Liver (tissue), 9 donors: ENCODE data around the gene GAS7. TPM values are rescaled to one million over a fixed set of nuclear protein-coding genes. Genes with fewer than 3 reads are reported as not detected.

ENCODE experiments used
- DNase-seq: peaks from one replicate; pipeline ENCODE4 v3.0.0-alpha.2; 2017; ENCODE audit warnings: low spot score
- H3K27ac ChIP-seq, 2 donors: one replicate each; pipeline ENCODE4 v1.7.0; 2013; ENCODE audit warnings: inconsistent platforms in 2 of 2, low read length in 2 of 2, control low read depth in 1 of 2, low read depth in 1 of 2, mild to moderate bottlenecking in 1 of 2
- H3K27me3 ChIP-seq, 4 donors: one replicate each; pipeline versions ENCODE4 v1.6.1 to v1.7.0; 2013; ENCODE audit warnings: low read length in 3 of 4, inconsistent platforms in 1 of 4, mild to moderate bottlenecking in 1 of 4, moderate library complexity in 1 of 4; ENCODE audit not compliant: control insufficient read depth in 4 of 4, insufficient read depth in 4 of 4
- H3K36me3 ChIP-seq, 4 donors: one replicate each; pipeline versions ENCODE4 v1.6.1 to v1.7.0; 2013; ENCODE audit warnings: low read length in 3 of 4, mild to moderate bottlenecking in 3 of 4, low read depth in 1 of 4, moderate library complexity in 1 of 4; ENCODE audit not compliant: control insufficient read depth in 4 of 4, insufficient read depth in 3 of 4
- H3K4me1 ChIP-seq, 4 donors: one replicate each; pipeline versions ENCODE4 v1.6.1 to v1.7.0; 2013; ENCODE audit warnings: low read length in 3 of 4, mild to moderate bottlenecking in 3 of 4, moderate library complexity in 1 of 4; ENCODE audit not compliant: control insufficient read depth in 4 of 4, insufficient read depth in 4 of 4
- H3K4me3 ChIP-seq, 3 donors: one replicate each; pipeline versions ENCODE4 v1.6.1 to v1.7.0; 2013; ENCODE audit warnings: low read length in 3 of 3, control low read depth in 1 of 3, low read depth in 1 of 3, mild to moderate bottlenecking in 1 of 3
- H3K9ac ChIP-seq, 2 donors: one replicate each; pipeline ENCODE4 v1.7.0; 2013; ENCODE audit warnings: low read length in 2 of 2, mild to moderate bottlenecking in 2 of 2, moderate library complexity in 2 of 2, control low read depth in 1 of 2, low read depth in 1 of 2
- H3K9me3 ChIP-seq, 4 donors: one replicate each; pipeline versions ENCODE4 v1.6.1 to v1.7.0; 2013; ENCODE audit warnings: low read length in 3 of 4; ENCODE audit not compliant: control insufficient read depth in 4 of 4
- CTCF ChIP-seq: fragments of 150-350 bp; IDR thresholded peaks from 2 replicates; pipeline ENCODE4 v1.5.1; 2017; ENCODE audit warnings: improper control_type of control experiment, low read depth, low read length; ENCODE audit not compliant: missing input control
- EGR1 ChIP-seq, 2 donors: IDR thresholded peaks; 2 replicates each; pipeline ENCODE4 v1.6.1; 2016 to 2018; ENCODE audit warnings: antibody characterized with exemption in 2 of 2, low read depth in 2 of 2
- FOXA1 ChIP-seq: IDR thresholded peaks from 2 replicates; pipeline ENCODE4 v1.6.1; 2016; ENCODE audit warnings: antibody characterized with exemption
- FOXA2 ChIP-seq: IDR thresholded peaks from 2 replicates; pipeline ENCODE4 v1.6.1; 2016; ENCODE audit warnings: antibody characterized with exemption
- GABPA ChIP-seq, 2 donors: IDR thresholded peaks in 1 of 2; conservative IDR thresholded peaks in 1 of 2; 2 replicates each; pipeline ENCODE4 v1.6.1; 2016; ENCODE audit warnings: antibody characterized with exemption in 2 of 2, mild to moderate bottlenecking in 1 of 2, moderate library complexity in 1 of 2
- HNF4A ChIP-seq, 2 donors: conservative IDR thresholded peaks; 2 replicates each; pipeline ENCODE4 v1.6.1; 2016; ENCODE audit warnings: antibody characterized with exemption in 2 of 2, mild to moderate bottlenecking in 2 of 2
- HNF4G ChIP-seq: IDR thresholded peaks from 2 replicates; pipeline ENCODE4 v1.6.1; 2016; ENCODE audit warnings: antibody characterized with exemption
- JUND ChIP-seq, 2 donors: IDR thresholded peaks; 2 replicates each; pipeline ENCODE4 v1.6.1; 2016; ENCODE audit warnings: antibody characterized with exemption in 2 of 2
- MAX ChIP-seq: IDR thresholded peaks from 2 replicates; pipeline ENCODE4 v1.6.1; 2016; ENCODE audit warnings: antibody characterized with exemption
- RAD21 ChIP-seq, 2 donors: IDR thresholded peaks; 2 replicates each; pipeline ENCODE4 v1.6.1; 2016; ENCODE audit warnings: antibody characterized with exemption in 2 of 2, mild to moderate bottlenecking in 2 of 2
- RXRA ChIP-seq, 2 donors: IDR thresholded peaks; 2 replicates each; pipeline ENCODE4 v1.6.1; 2017 to 2018; ENCODE audit warnings: antibody characterized with exemption in 2 of 2, mild to moderate bottlenecking in 1 of 2
- SP1 ChIP-seq: IDR thresholded peaks from 2 replicates; pipeline ENCODE4 v1.6.1; 2018; ENCODE audit warnings: antibody characterized with exemption, mild to moderate bottlenecking
- TAF1 ChIP-seq: conservative IDR thresholded peaks from 2 replicates; pipeline ENCODE4 v1.6.1; 2016; ENCODE audit warnings: antibody characterized with exemption, mild to moderate bottlenecking
- YY1 ChIP-seq: IDR thresholded peaks from 2 replicates; pipeline ENCODE4 v1.6.1; 2016; ENCODE audit warnings: antibody characterized with exemption, mild to moderate bottlenecking
- ZBTB33 ChIP-seq: IDR thresholded peaks from 2 replicates; pipeline ENCODE4 v1.6.1; 2016; ENCODE audit warnings: antibody characterized with exemption
- WGBS: extraction: QIAGEN DNeasy Blood & Tissue Kit; methylation state at CpG from one replicate; pipeline ENCODE4 v1.1.7; 2013; 5-methylcytosine and 5-hydroxymethylcytosine counted together
- polyA plus RNA-seq, 2 donors: library from polyadenylated mRNA; stranded (reverse) in 1 of 2; unstranded in 1 of 2; fragments of 200-250 nt in 1 of 2; fragments of >200 nt in 1 of 2; fragmentation: Nextera tagmentation in 1 of 2; extraction: Ambion mirVana in 1 of 2; gene quantifications; one replicate each; pipeline versions ENCODE4 v1.2.1 to v1.2.3, GENCODE V29; 2013 to 2015
- total RNA-seq, 2 donors: library from RNA; depleted of rRNA; stranded (reverse); fragments of >200 nt; gene quantifications; one replicate each; pipeline ENCODE4 v1.2.3, GENCODE V29; 2014
- donor health status: healthy.
- donor health status: healthy.
- donor health status: healthy.
- donor health status: healthy.
- donor health status: healthy.

GAS7 gene
- total and polyA plus RNA-seq, 4 donors, result 0.79 to 6.1 (median 2.5) TPM

GRCh38 chr17:9987779-9988585 lies 210.4 kb downstream of the GAS7 start:
- Histone ChIP-seq H3K4me1 (no peaks in the 10 kb centered on the region), H3K4me3 (no peak overlapping the region), H3K9me3 (no peaks in the 10 kb centered on the region), H3K36me3 (no peaks in the 10 kb centered on the region), H3K9ac (no peak overlapping the region), H3K27ac (no peak overlapping the region), H3K27me3 (no peaks in the 10 kb centered on the region)
- WGBS, result 52% methylated on average over 7 of the region's 7 CpGs
- no peak for DNase-seq
- TF ChIP-seq MAX (no peak), RAD21 (IDR thresholded peaks at IDR 0.05) (peak; percentile 18 to 38), TAF1 (no peak), JUND (IDR thresholded peaks at IDR 0.05) (no peak), GABPA (IDR thresholded peaks at IDR 0.05 in 1 of 2, conservative IDR thresholded peaks at IDR 0.05 in 1 of 2) (no peak), CTCF (peak; percentile 62)

GRCh38 chr17:9986754-9987382 lies 211.5 kb downstream of the GAS7 start:
- Histone ChIP-seq H3K4me1 (no peaks in the 10 kb centered on the region), H3K9me3 (no peaks in the 10 kb centered on the region), H3K36me3 (no peaks in the 10 kb centered on the region), H3K27ac (no peak overlapping the region), H3K9ac (no peak overlapping the region), H3K4me3 (no peak overlapping the region), H3K27me3 (no peaks in the 10 kb centered on the region)
- 78% methylated on average over 9 of the region's 9 CpGs for WGBS
- TF ChIP-seq FOXA1, result no peak
- DNase-seq, result no peak

GRCh38 chr17:9985646-9986045 lies 212.8 kb downstream of the GAS7 start:
- no peak for TF ChIP-seq HNF4G
- no peak for TF ChIP-seq MAX
- no peak for TF ChIP-seq FOXA2
- no peak for TF ChIP-seq YY1
- TF ChIP-seq CTCF, result no peak
- TF ChIP-seq JUND (IDR thresholded peaks at IDR 0.05), result no peak
- TF ChIP-seq SP1, result no peak
- TF ChIP-seq ZBTB33, result no peak
- TF ChIP-seq RAD21 (IDR thresholded peaks at IDR 0.05), result no peak
- no peak for TF ChIP-seq EGR1 (IDR thresholded peaks at IDR 0.05; ENCODE audit: low read depth in 2 of 2)
- no peak for TF ChIP-seq RXRA (IDR thresholded peaks at IDR 0.05)
- TF ChIP-seq HNF4A (conservative IDR thresholded peaks at IDR 0.05), result no peak
- H3K9me3 ChIP-seq, result no peaks in the 10 kb centered on the region
- no peaks in the 10 kb centered on the region for H3K4me1 ChIP-seq
- no peak overlapping the region for H3K9ac ChIP-seq
- H3K4me3 ChIP-seq, result no peak overlapping the region
- no peaks in the 10 kb centered on the region for H3K27me3 ChIP-seq
- no peaks in the 10 kb centered on the region for H3K36me3 ChIP-seq
- H3K27ac ChIP-seq, result no peak overlapping the region
- DNase-seq, result no peak
- WGBS, result 69% methylated on average over 8 of the region's 8 CpGs
